PC-3 (cell line): ENCODE data around the gene KIFAP3. TPM values are rescaled to one million over a fixed set of nuclear protein-coding genes. Genes with fewer than 3 reads are reported as not detected.
A peak's percentile ranks its signal among the peaks of the same experiment; 100 is the strongest.

Experiments
- ATAC-seq: fragments of 200-7000 bp; cut with Tn5 transposase; 2 replicates; pipeline ENCODE4 v1.9.1; 2020; ENCODE audit warnings: mild to moderate bottlenecking, moderate library complexity
- BruUV-seq: library from RNA; stranded (reverse); fragments of 400-500 nt; replicated peaks from 2 replicates; lab custom pipeline; 2021; lab: Mats Ljungman, UMichigan
- CTCF ChIA-PET: fragments of 300-600 bp; sonication (Branson Sonifier 250); formaldehyde crosslinking; loops from one replicate; lab custom pipeline; 2022; ENCODE audit warnings: antibody characterized with exemption; lab: Charles Lee
- POLR2A ChIA-PET: fragments of 300-600 bp; sonication (Branson Sonifier 250); formaldehyde crosslinking; loops from one replicate; lab custom pipeline; 2022; ENCODE audit warnings: antibody characterized with exemption; ENCODE audit not compliant: unreplicated experiment; lab: Charles Lee
- DNase-seq: peaks from one replicate; pipeline ENCODE4 v3.0.0-alpha.2; 2015
- H2AFZ ChIP-seq: fragments of 300-600 bp; sonication (generic); 2 replicates; pipeline ENCODE4 v1.6.0; 2016; ENCODE audit warnings: antibody characterized with exemption, low read length
- H3F3A ChIP-seq: fragments of 300-600 bp; sonication (generic); one replicate; pipeline ENCODE4 v1.6.0; 2017; ENCODE audit warnings: antibody characterized with exemption, low read length, control low read depth, mild to moderate bottlenecking; ENCODE audit not compliant: unreplicated experiment
- H3K27ac ChIP-seq: fragments of 300-600 bp; sonication (generic); 2 replicates; pipeline ENCODE4 v1.5.1; 2016; ENCODE audit warnings: mild to moderate bottlenecking, low read length
- H3K27me3 ChIP-seq: fragments of 300-600 bp; sonication (generic); 2 replicates; pipeline ENCODE4 v1.6.1; 2016; ENCODE audit warnings: low read length, mixed read lengths
- H3K36me3 ChIP-seq: fragments of 300-600 bp; sonication (generic); 2 replicates; pipeline ENCODE4 v1.6.1; 2016; ENCODE audit warnings: low read depth, mixed run types, low read length, mixed read lengths
- H3K4me1 ChIP-seq: fragments of 300-600 bp; sonication (generic); 2 replicates; pipeline ENCODE4 v1.5.1; 2016; ENCODE audit warnings: low read length; ENCODE audit not compliant: insufficient read depth
- H3K4me2 ChIP-seq: fragments of 300-600 bp; sonication (generic); 2 replicates; pipeline ENCODE4 v1.6.0; 2016; ENCODE audit warnings: low read length
- H3K4me3 ChIP-seq: fragments of 300-600 bp; sonication (generic); 2 replicates; pipeline ENCODE4 v1.5.1; 2016; ENCODE audit warnings: mild to moderate bottlenecking, low read length, mixed read lengths
- H3K79me2 ChIP-seq: fragments of 300-600 bp; sonication (generic); 2 replicates; pipeline ENCODE4 v1.6.1; 2017; ENCODE audit warnings: low read length, mixed read lengths
- H3K9ac ChIP-seq: fragments of 300-600 bp; sonication (generic); 2 replicates; pipeline ENCODE4 v1.6.0; 2016; ENCODE audit warnings: mild to moderate bottlenecking, low read length
- H3K9me2 ChIP-seq: fragments of 300-600 bp; sonication (generic); replicated peaks from 2 replicates; pipeline ENCODE4 v1.6.1; 2016; ENCODE audit warnings: mixed run types, low read length, mixed read lengths
- H3K9me3 ChIP-seq: fragments of 300-600 bp; sonication (generic); 2 replicates; pipeline ENCODE4 v1.6.1; 2016; ENCODE audit warnings: low read length, mixed read lengths
- H4K20me1 ChIP-seq: fragments of 300-600 bp; sonication (generic); 2 replicates; pipeline ENCODE4 v1.6.1; 2016; ENCODE audit warnings: low read length, mixed read lengths
- CTCF ChIP-seq: fragments of 300-600 bp; sonication (generic); conservative IDR thresholded peaks from 2 replicates; pipeline ENCODE4 v1.5.1; 2017; ENCODE audit warnings: antibody characterized with exemption, low read depth, mild to moderate bottlenecking, low read length
- EZH2 ChIP-seq: fragments of 300-600 bp; sonication (generic); IDR thresholded peaks from one replicate; pipeline ENCODE4 v1.6.1; 2017; ENCODE audit warnings: antibody characterized with exemption, mild to moderate bottlenecking, low read length; ENCODE audit not compliant: unreplicated experiment
- EZH2phosphoT487 ChIP-seq: fragments of 300-600 bp; sonication (generic); IDR thresholded peaks from 2 replicates; pipeline ENCODE4 v1.6.1; 2018; ENCODE audit warnings: mild to moderate bottlenecking, antibody characterized with exemption, low read length, borderline replicate concordance
- intact Hi-C: fragments of 100-400 bp; cut with micrococcal nuclease; formaldehyde crosslinking; loops from 2 replicates; pipeline ENCODE4 v1.9.0; 2023
- total RNA-seq: library from RNA; depleted of rRNA; stranded (reverse); fragments of >200 nt; gene quantifications from 2 replicates; pipeline ENCODE4 v1.2.3, GENCODE V29; 2014

The KIFAP3 gene
- total RNA-seq, 1 experiment from 2014 or later = 6.9 TPM

GRCh38 chr1:169891539-169891885, 183.0 kb downstream of the KIFAP3 start:
- intact Hi-C loops = loop anchor here (5.0 kb wide), 2 partner anchors 44 to 94 kb away; a partner anchor contains a TSS
- TF ChIP-seq EZH2phosphoT487 (no peak), CTCF (no peak), EZH2 (no peak)
- Histone ChIP-seq H3K4me2 (peak overlapping the region; percentile 81), H3K27ac (peak overlapping the region; percentile 73), H2AFZ (peak overlapping the region; percentile 46; the same call in 1 of the 2 replicates), H3K79me2 (peaks cover 48% of the 10 kb centered on the region), H4K20me1 (no peaks in the 10 kb centered on the region), H3K9ac (no peak overlapping the region; the same call in 1 of the 2 replicates), H3K27me3 (no peaks in the 10 kb centered on the region), H3K4me3 (peak overlapping the region; percentile 89; the same call in 1 of the 2 replicates), H3K36me3 (peaks cover 6% of the 10 kb centered on the region; the same call in 1 of the 2 replicates), H3K9me3 (no peaks in the 10 kb centered on the region), H3F3A (peaks cover 7% of the 10 kb centered on the region), H3K9me2 (no peaks in the 10 kb centered on the region), H3K4me1 (peaks cover 34% of the 10 kb centered on the region)
- ChIA-PET CTCF (no interaction called here), POLR2A (interaction anchor here (0.6 kb wide), 1 partner anchor 10 kb away, joined by 5 read pairs; no protein-coding TSS in a partner anchor)
- no TSS peak for BruUV-seq
- ATAC-seq (no peak), DNase-seq (no peak)

GRCh38 chr1:169890761-169891538, 183.5 kb downstream of the KIFAP3 start:
- DNase-seq = peak; percentile 75
- Histone ChIP-seq H3K4me2 (peak overlapping the region; percentile 81), H3K36me3 (peaks cover 6% of the 10 kb centered on the region; the same call in 1 of the 2 replicates), H3K79me2 (peaks cover 48% of the 10 kb centered on the region), H3K27ac (peak overlapping the region; percentile 73), H4K20me1 (no peaks in the 10 kb centered on the region), H3K9me3 (no peaks in the 10 kb centered on the region), H3K27me3 (no peaks in the 10 kb centered on the region), H3K4me3 (peak overlapping the region; percentile 89), H2AFZ (peak overlapping the region; percentile 46), H3K9ac (no peak overlapping the region; the same call in 1 of the 2 replicates), H3K9me2 (no peaks in the 10 kb centered on the region), H3F3A (peaks cover 7% of the 10 kb centered on the region), H3K4me1 (peaks cover 39% of the 10 kb centered on the region)
- TF ChIP-seq EZH2phosphoT487 (no peak), EZH2 (no peak), CTCF (no peak)
- ATAC-seq = peak; percentile 42
- CTCF ChIA-PET = no interaction called here
- BruUV-seq = no TSS peak
- intact Hi-C loops = loop anchor here (5.0 kb wide), 2 partner anchors 44 to 94 kb away; a partner anchor contains a TSS
- POLR2A ChIA-PET = interaction anchor here (0.6 kb wide), 1 partner anchor 11 kb away, joined by 5 read pairs; no protein-coding TSS in a partner anchor
